GM10266 (cell line): ENCODE results near the gene GABBR2.

ENCODE experiments used
- DNase-seq: peaks from one replicate; pipeline ENCODE4 v3.0.0; 2012; ENCODE audit errors: extremely low spot score
- CTCF ChIP-seq: IDR thresholded peaks from 2 replicates; pipeline ENCODE4 v1.5.1; 2012; ENCODE audit warnings: mild to moderate bottlenecking, low read depth; ENCODE audit not compliant: control insufficient read depth, insufficient read depth; ENCODE audit errors: missing control alignments

The GABBR2 gene

GRCh38 chr9:98607152-98607551, 101.6 kb downstream of the GABBR2 start:
- no peak for DNase-seq
- TF ChIP-seq CTCF, result no peak

- no peak for DNase-seq
Measured at GRCh38 chr9:98606730-98607129, 102.0 kb downstream of the GABBR2 start.

DNA sequence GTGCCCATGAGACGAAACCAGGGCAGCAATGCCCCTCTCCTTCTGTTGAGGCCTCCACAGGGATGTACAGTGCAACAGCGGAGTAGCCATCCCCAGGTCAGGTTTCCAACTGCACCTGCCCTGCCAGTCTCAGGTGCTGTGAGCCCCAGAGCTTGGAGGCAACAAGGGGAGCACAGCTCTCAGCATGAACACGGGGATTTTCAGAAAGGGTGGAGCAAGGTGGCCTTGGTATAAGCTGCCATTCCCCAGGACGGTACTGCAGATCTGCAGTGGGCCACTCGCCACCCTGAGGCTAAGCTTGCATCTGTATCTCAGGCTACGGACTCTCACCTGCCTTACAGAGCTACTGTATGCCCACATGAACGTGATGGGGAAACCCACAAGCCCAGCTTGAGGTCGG, 103.6 kb downstream of the GABBR2 start:
- TF ChIP-seq CTCF, result no peak

More at GRCh38 chr9:98606730-98607129, 102.0 kb downstream of the GABBR2 start:
- TF ChIP-seq CTCF, result no peak

GRCh38 chr9:98603821-98604383, 104.8 kb downstream of the GABBR2 start:
- TF ChIP-seq CTCF, result no peak
- no peak for DNase-seq

More for the DNA sequence above, 103.6 kb downstream of the GABBR2 start:
- DNase-seq, result no peak

DNA sequence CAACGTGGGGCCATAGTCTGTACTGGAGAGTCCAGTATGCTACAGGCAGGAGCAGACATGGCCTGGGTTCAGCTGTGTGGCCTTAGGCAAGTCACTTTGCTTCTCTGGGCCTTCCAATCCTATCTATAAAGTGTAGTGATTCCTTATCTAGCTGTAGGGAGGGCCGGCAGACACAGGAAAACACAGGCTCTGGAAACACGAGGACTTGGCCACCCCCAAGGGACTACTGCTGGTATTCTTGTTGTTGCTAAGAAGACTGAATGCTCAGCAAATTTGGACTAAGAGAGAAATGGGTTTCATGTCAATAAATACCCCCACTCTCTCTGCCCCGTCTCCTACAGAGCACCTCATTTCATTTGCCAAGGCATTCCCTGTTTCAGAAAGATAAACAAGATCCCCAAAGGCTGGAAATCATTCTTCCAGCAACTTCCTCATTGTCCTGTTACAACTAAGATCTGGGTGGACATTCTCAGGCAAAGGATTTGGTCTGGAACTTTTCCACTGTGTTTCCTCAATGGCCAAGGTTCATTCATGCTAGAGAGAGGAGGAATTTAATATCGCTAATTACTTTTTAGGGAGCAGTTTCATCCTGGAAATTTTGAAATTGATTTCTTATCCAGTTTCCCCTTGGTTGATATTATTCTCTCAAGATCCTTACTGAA, 105.8 kb downstream of the GABBR2 start:
- no peak for TF ChIP-seq CTCF
- DNase-seq, result no peak

DNA sequence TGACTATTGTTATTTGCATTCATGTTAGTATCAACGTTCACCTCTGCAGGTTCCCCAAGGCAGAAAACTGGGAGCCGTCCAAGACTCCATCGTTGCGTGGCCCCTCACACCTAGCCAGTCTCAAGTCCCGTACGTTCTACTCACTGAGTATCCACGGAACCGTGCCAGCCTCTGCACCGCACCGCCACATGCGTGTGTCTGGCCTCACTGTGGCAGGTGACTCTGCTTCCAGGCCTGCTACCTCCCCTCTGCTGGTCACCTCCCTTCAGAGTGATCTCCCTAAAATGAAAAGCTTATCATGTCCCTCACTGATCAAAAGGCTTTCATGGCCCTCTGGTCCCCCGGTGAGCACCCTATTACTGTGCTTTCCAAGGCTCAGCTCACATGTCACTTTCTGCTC, 108.1 kb downstream of the GABBR2 start:
- DNase-seq, result no peak
- TF ChIP-seq CTCF, result no peak

DNA sequence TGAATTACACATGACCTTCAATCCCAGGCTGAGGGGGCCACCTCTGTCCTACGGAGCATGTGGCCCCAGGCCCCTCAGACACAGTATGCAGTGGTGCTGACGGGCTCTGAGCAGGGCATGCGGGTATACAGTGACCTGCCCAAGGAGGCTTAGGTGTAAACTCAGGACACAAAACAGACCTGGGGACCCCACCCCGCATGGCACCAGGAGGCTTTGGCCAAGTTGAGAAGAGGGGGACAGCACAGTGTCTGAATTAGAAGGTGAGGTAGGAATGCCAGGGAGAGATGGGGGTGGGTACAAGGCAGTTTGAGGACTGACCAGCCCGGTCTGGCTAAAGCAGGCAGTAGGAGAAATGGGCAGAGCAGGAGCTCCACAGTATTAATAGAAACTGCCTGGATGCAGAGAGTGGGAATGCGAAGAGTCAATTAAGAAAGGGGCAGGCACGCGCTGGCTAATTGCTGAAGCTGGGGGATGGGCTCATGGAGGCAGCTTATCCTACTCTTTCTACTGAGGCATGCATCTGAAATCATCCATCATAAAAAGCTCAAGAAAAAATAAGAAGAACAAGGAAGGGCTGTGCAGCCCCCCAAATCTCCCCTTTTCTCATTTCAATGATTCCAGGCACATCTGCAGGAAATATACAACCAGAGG, 109.0 kb downstream of the GABBR2 start:
- DNase-seq, result no peak
- no peak for TF ChIP-seq CTCF
